Transverse colon (tissue), 4 donors: ENCODE data around the gene MYH11.

Experiments used
- EP300 ChIP-seq: sonication (generic); formaldehyde crosslinking; IDR thresholded peaks from one replicate; pipeline ENCODE4 v1.6.1; 2017; ENCODE audit warnings: antibody characterized with exemption, low read depth
- POLR2AphosphoS5 ChIP-seq, 3 donors: sonication (generic); formaldehyde crosslinking; IDR thresholded peaks; one replicate each; pipeline ENCODE4 v1.6.1; 2016; ENCODE audit warnings: antibody characterized with exemption in 3 of 3
- TF ChIP-seq, protein P1 (sequence below), 5 experiments: fragments of 200-600 bp in 3 of 5; fragments of 450-650 bp in 2 of 5; sonication (generic) in 3 of 5; IDR thresholded peaks; 1 replicate in 2 of 5; 2 replicates in 3 of 5; pipeline ENCODE4 v1.5.1; 2016 to 2017; ENCODE audit warnings: antibody characterized with exemption in 5 of 5, inconsistent platforms in 3 of 5, mild to moderate bottlenecking in 2 of 5, moderate library complexity in 1 of 5

DNA sequence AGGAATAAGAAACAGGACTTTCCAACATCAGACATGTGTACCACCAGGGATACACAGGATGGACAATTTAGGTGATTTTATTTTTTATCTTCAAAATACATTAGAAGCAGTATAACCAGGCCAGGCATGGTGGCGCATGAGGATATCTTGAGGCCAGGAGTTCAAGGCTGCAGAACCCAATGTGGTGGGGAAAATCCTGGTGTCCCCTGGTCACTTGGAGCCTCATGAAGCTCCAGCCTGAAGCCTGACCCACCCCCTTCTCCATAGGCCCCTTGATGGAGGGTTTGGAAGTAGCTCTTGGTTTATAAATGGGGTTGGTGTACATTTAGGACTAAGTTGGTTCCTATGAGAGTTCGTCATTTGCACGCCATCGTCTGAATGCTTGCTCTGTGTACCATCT, 88.6 kb downstream of the MYH11 start:
- TF ChIP-seq, protein P1, sequence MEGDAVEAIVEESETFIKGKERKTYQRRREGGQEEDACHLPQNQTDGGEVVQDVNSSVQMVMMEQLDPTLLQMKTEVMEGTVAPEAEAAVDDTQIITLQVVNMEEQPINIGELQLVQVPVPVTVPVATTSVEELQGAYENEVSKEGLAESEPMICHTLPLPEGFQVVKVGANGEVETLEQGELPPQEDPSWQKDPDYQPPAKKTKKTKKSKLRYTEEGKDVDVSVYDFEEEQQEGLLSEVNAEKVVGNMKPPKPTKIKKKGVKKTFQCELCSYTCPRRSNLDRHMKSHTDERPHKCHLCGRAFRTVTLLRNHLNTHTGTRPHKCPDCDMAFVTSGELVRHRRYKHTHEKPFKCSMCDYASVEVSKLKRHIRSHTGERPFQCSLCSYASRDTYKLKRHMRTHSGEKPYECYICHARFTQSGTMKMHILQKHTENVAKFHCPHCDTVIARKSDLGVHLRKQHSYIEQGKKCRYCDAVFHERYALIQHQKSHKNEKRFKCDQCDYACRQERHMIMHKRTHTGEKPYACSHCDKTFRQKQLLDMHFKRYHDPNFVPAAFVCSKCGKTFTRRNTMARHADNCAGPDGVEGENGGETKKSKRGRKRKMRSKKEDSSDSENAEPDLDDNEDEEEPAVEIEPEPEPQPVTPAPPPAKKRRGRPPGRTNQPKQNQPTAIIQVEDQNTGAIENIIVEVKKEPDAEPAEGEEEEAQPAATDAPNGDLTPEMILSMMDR (IDR thresholded peaks at IDR 0.05), result no peak
- no peak for TF ChIP-seq EP300
- TF ChIP-seq POLR2AphosphoS5 (IDR thresholded peaks at IDR 0.05), result no peak
